HAP-1 (cell line): ENCODE data around the gene MT1M.
"Not testable (repeated sequence)": the region's sequence is repeated elsewhere in the genome, so short reads cannot be mapped to it uniquely, and the experiment has no call there.

Source experiments
- DNase-seq, 2 experiments: peaks; one replicate each; pipeline ENCODE4 v3.0.0-alpha.2; 2016 to 2020; ENCODE audit warnings: low spot score in 2 of 2
- H3K27me3 ChIP-seq: fragments of 250-450 bp; sonication (Bioruptor Pico); 2 replicates; pipeline ENCODE4 v1.5.1; 2020; ENCODE audit warnings: low read depth, mild to moderate bottlenecking, moderate library complexity
- H3K36me3 ChIP-seq: fragments of 250-450 bp; sonication (Bioruptor Pico); replicated peaks from 2 replicates; pipeline ENCODE4 v1.5.1; 2020; ENCODE audit warnings: mild to moderate bottlenecking
- H3K4me1 ChIP-seq: fragments of 250-450 bp; sonication (Bioruptor Pico); 2 replicates; pipeline ENCODE4 v1.5.1; 2020; ENCODE audit warnings: mild to moderate bottlenecking
- H3K4me3 ChIP-seq: fragments of 250-450 bp; sonication (Bioruptor Pico); 2 replicates; pipeline ENCODE4 v1.5.1; 2020; ENCODE audit warnings: mild to moderate bottlenecking, moderate library complexity
- H3K9me3 ChIP-seq: fragments of 250-450 bp; sonication (Bioruptor Pico); 2 replicates; pipeline ENCODE4 v1.5.1; 2020; ENCODE audit warnings: mild to moderate bottlenecking, moderate library complexity
- in situ Hi-C: fragments of 300-500 bp; cut with MboI; formaldehyde crosslinking; loops from 3 replicates; pipeline ENCODE4 v1.14.3; 2020; ENCODE audit warnings: low sequenced_read_pairs, inconsistent platforms, mixed read lengths

Gene MT1M

GRCh38 chr16:56614549-56614991 is 17.9 kb upstream of the MT1M start:
- no peaks in the 10 kb centered on the region for H3K9me3 ChIP-seq
- H3K36me3 ChIP-seq: no peaks in the 10 kb centered on the region
- no peak for DNase-seq
- in situ Hi-C loops: no loop called here
- no peaks in the 10 kb centered on the region for H3K27me3 ChIP-seq
- peaks cover 16% of the 10 kb centered on the region for H3K4me1 ChIP-seq
- no peak overlapping the region for H3K4me3 ChIP-seq

- DNase-seq: no peak
- Histone ChIP-seq H3K4me1 (peaks cover 8% of the 10 kb centered on the region), H3K9me3 (no peaks in the 10 kb centered on the region), H3K27me3 (no peaks in the 10 kb centered on the region), H3K4me3 (no peak overlapping the region), H3K36me3 (no peaks in the 10 kb centered on the region)
- in situ Hi-C loops: no loop called here
These were observed 17.1 kb upstream of the MT1M start for GRCh38 chr16:56615353-56615752.

GRCh38 chr16:56616608-56617211 is 15.7 kb upstream of the MT1M start:
- peaks cover 17% of the 10 kb centered on the region for H3K4me1 ChIP-seq
- no peaks in the 10 kb centered on the region for H3K36me3 ChIP-seq
- no peaks in the 10 kb centered on the region for H3K27me3 ChIP-seq
- no peaks in the 10 kb centered on the region for H3K9me3 ChIP-seq
- no peak for DNase-seq
- in situ Hi-C loops: no loop called here
- H3K4me3 ChIP-seq: no peak overlapping the region

- Histone ChIP-seq H3K27me3 (no peaks in the 10 kb centered on the region), H3K9me3 (no peaks in the 10 kb centered on the region), H3K4me1 (peaks cover 21% of the 10 kb centered on the region), H3K36me3 (no peaks in the 10 kb centered on the region), H3K4me3 (no peak overlapping the region)
- in situ Hi-C loops: no loop called here
- DNase-seq: no peak
These were observed 15.0 kb upstream of the MT1M start for GRCh38 chr16:56617212-56618085.

GRCh38 chr16:56618138-56618537 is 14.3 kb upstream of the MT1M start:
- DNase-seq: no peak
- no peaks in the 10 kb centered on the region for H3K27me3 ChIP-seq
- no peak overlapping the region for H3K4me3 ChIP-seq
- H3K4me1 ChIP-seq: peaks cover 28% of the 10 kb centered on the region
- no peaks in the 10 kb centered on the region for H3K36me3 ChIP-seq
- in situ Hi-C loops: no loop called here
- H3K9me3 ChIP-seq: no peaks in the 10 kb centered on the region

- Histone ChIP-seq H3K36me3 (no peaks in the 10 kb centered on the region), H3K4me1 (peaks cover 40% of the 10 kb centered on the region), H3K4me3 (no peak overlapping the region), H3K9me3 (no peaks in the 10 kb centered on the region), H3K27me3 (no peaks in the 10 kb centered on the region)
- in situ Hi-C loops: no loop called here
- no peak for DNase-seq
These were observed 12.0 kb upstream of the MT1M start for GRCh38 chr16:56620339-56620897.

- in situ Hi-C loops, H3K27me3 ChIP-seq, H3K36me3 ChIP-seq, H3K4me3 ChIP-seq, H3K9me3 ChIP-seq: not testable (repeated sequence)
- H3K4me1 ChIP-seq: peaks cover 41% of the 10 kb centered on the region
- peak; percentile 87 to 89 for DNase-seq
These were observed 10.6 kb upstream of the MT1M start for GRCh38 chr16:56621665-56622445.

GRCh38 chr16:56623184-56623583 is 9.3 kb upstream of the MT1M start:
- H3K9me3 ChIP-seq, DNase-seq, H3K4me3 ChIP-seq, H3K36me3 ChIP-seq, in situ Hi-C loops, H3K27me3 ChIP-seq: not testable (repeated sequence)
- H3K4me1 ChIP-seq: peaks cover 47% of the 10 kb centered on the region

GRCh38 chr16:56623637-56624036 is 8.8 kb upstream of the MT1M start:
- peaks cover 47% of the 10 kb centered on the region for H3K4me1 ChIP-seq
- no peaks in the 10 kb centered on the region for H3K9me3 ChIP-seq
- in situ Hi-C loops: no loop called here
- no peaks in the 10 kb centered on the region for H3K36me3 ChIP-seq
- no peak for DNase-seq
- H3K27me3 ChIP-seq: no peaks in the 10 kb centered on the region
- no peak overlapping the region for H3K4me3 ChIP-seq

- peak; percentile 79 to 87 for DNase-seq
- peaks cover 47% of the 10 kb centered on the region for H3K4me1 ChIP-seq
- no peaks in the 10 kb centered on the region for H3K27me3 ChIP-seq
- no peaks in the 10 kb centered on the region for H3K36me3 ChIP-seq
- in situ Hi-C loops: no loop called here
- no peaks in the 10 kb centered on the region for H3K9me3 ChIP-seq
- H3K4me3 ChIP-seq: peak within 1 kb of the TSS; percentile 43
These were observed 7.1 kb upstream of the MT1M start, which contains the start of gene MT1E for GRCh38 chr16:56625140-56625942. Gene MT1E, plus strand, starts transcription at chr16:56625781. Its CDS starts 71 bp downstream, at chr16:56625852.

GRCh38 chr16:56625943-56626654 is 6.4 kb upstream of the MT1M start:
- Histone ChIP-seq H3K9me3 (no peaks in the 10 kb centered on the region), H3K27me3 (no peaks in the 10 kb centered on the region), H3K36me3 (no peaks in the 10 kb centered on the region), H3K4me3 (peak overlapping the region; percentile 43), H3K4me1 (peaks cover 41% of the 10 kb centered on the region)
- no peak for DNase-seq
- in situ Hi-C loops: no loop called here

- no peaks in the 10 kb centered on the region for H3K27me3 ChIP-seq
- H3K36me3 ChIP-seq: no peaks in the 10 kb centered on the region
- H3K4me3 ChIP-seq: peak overlapping the region; percentile 43
- H3K9me3 ChIP-seq: no peaks in the 10 kb centered on the region
- H3K4me1 ChIP-seq: peaks cover 38% of the 10 kb centered on the region
- DNase-seq: no peak
- in situ Hi-C loops: no loop called here
These were observed 5.8 kb upstream of the MT1M start for GRCh38 chr16:56626685-56627084.
